ENCODE measurements around the gene ARAP1. TPM values are rescaled to one million over a fixed set of nuclear protein-coding genes. Genes with fewer than 3 reads are reported as not detected.
A peak's percentile ranks its signal among the peaks of the same experiment; 100 is the strongest.

Gene ARAP1
- total RNA-seq, 1 donor = 74.3 TPM

- Histone ChIP-seq H3K9me3 (ENCODE audit: low read depth, low read length) (no peaks in the 10 kb centered on the region), H3K27me3 (ENCODE audit: insufficient read depth, low read length) (no peaks in the 10 kb centered on the region), H3K4me1 (ENCODE audit: insufficient read depth, low read length) (peaks cover 91% of the 10 kb centered on the region), H3K4me3 (ENCODE audit: low read length) (peak overlapping the region; percentile 56)
These were observed 32.2 kb downstream of the ARAP1 start for GRCh38 chr11:72720047-72720446.

- peaks cover 87% of the 10 kb centered on the region for H3K4me1 ChIP-seq (ENCODE audit: insufficient read depth, low read length)
These were observed 32.7 kb downstream of the ARAP1 start for GRCh38 chr11:72719551-72719950.

GRCh38 chr11:72719144-72719543 lies 33.1 kb downstream of the ARAP1 start:
- Histone ChIP-seq H3K4me3 (ENCODE audit: low read length) (peak overlapping the region; percentile 3), H3K27me3 (ENCODE audit: insufficient read depth, low read length) (no peaks in the 10 kb centered on the region)

More at GRCh38 chr11:72719551-72719950, 32.7 kb downstream of the ARAP1 start:
- no peaks in the 10 kb centered on the region for H3K27me3 ChIP-seq (ENCODE audit: insufficient read depth, low read length)
- H3K4me3 ChIP-seq (ENCODE audit: low read length) = peak overlapping the region; percentile 3
- H3K9me3 ChIP-seq (ENCODE audit: low read depth, low read length) = no peaks in the 10 kb centered on the region

GRCh38 chr11:72718101-72718501 lies 34.1 kb downstream of the ARAP1 start:
- Histone ChIP-seq H3K27me3 (ENCODE audit: insufficient read depth, low read length) (no peaks in the 10 kb centered on the region), H3K4me1 (ENCODE audit: insufficient read depth, low read length) (peaks cover 72% of the 10 kb centered on the region), H3K4me3 (ENCODE audit: low read length) (no peak overlapping the region), H3K9me3 (ENCODE audit: low read depth, low read length) (no peaks in the 10 kb centered on the region)

More at GRCh38 chr11:72719144-72719543, 33.1 kb downstream of the ARAP1 start:
- Histone ChIP-seq H3K9me3 (ENCODE audit: low read depth, low read length) (no peaks in the 10 kb centered on the region), H3K4me1 (ENCODE audit: insufficient read depth, low read length) (peaks cover 83% of the 10 kb centered on the region)

- Histone ChIP-seq H3K4me1 (ENCODE audit: insufficient read depth, low read length) (peaks cover 68% of the 10 kb centered on the region), H3K9me3 (ENCODE audit: low read depth, low read length) (no peaks in the 10 kb centered on the region), H3K4me3 (ENCODE audit: low read length) (no peak overlapping the region), H3K27me3 (ENCODE audit: insufficient read depth, low read length) (no peaks in the 10 kb centered on the region)
These were observed 35.3 kb downstream of the ARAP1 start for GRCh38 chr11:72716788-72717435.

GRCh38 chr11:72716290-72716689 lies 35.9 kb downstream of the ARAP1 start:
- Histone ChIP-seq H3K4me1 (ENCODE audit: insufficient read depth, low read length) (peaks cover 62% of the 10 kb centered on the region), H3K9me3 (ENCODE audit: low read depth, low read length) (no peaks in the 10 kb centered on the region), H3K4me3 (ENCODE audit: low read length) (no peak overlapping the region), H3K27me3 (ENCODE audit: insufficient read depth, low read length) (no peaks in the 10 kb centered on the region)

GRCh38 chr11:72712841-72713240 lies 39.4 kb downstream of the ARAP1 start:
- Histone ChIP-seq H3K27me3 (ENCODE audit: insufficient read depth, low read length) (no peaks in the 10 kb centered on the region), H3K4me1 (ENCODE audit: insufficient read depth, low read length) (peaks cover 27% of the 10 kb centered on the region), H3K9me3 (ENCODE audit: low read depth, low read length) (no peaks in the 10 kb centered on the region), H3K4me3 (ENCODE audit: low read length) (no peak overlapping the region)

GRCh38 chr11:72712168-72712751 lies 39.9 kb downstream of the ARAP1 start:
- Histone ChIP-seq H3K27me3 (ENCODE audit: insufficient read depth, low read length) (no peaks in the 10 kb centered on the region), H3K9me3 (ENCODE audit: low read depth, low read length) (no peaks in the 10 kb centered on the region), H3K4me1 (ENCODE audit: insufficient read depth, low read length) (peaks cover 22% of the 10 kb centered on the region), H3K4me3 (ENCODE audit: low read length) (no peak overlapping the region)

GRCh38 chr11:72711141-72711540 lies 41.1 kb downstream of the ARAP1 start:
- no peaks in the 10 kb centered on the region for H3K27me3 ChIP-seq (ENCODE audit: insufficient read depth, low read length)
- no peak overlapping the region for H3K4me3 ChIP-seq (ENCODE audit: low read length)
- H3K9me3 ChIP-seq (ENCODE audit: low read depth, low read length) = no peaks in the 10 kb centered on the region
- H3K4me1 ChIP-seq (ENCODE audit: insufficient read depth, low read length) = peaks cover 11% of the 10 kb centered on the region

GRCh38 chr11:72710278-72710677 lies 41.9 kb downstream of the ARAP1 start:
- Histone ChIP-seq H3K9me3 (ENCODE audit: low read depth, low read length) (no peaks in the 10 kb centered on the region), H3K27me3 (ENCODE audit: insufficient read depth, low read length) (no peaks in the 10 kb centered on the region), H3K4me1 (ENCODE audit: insufficient read depth, low read length) (peaks cover 9% of the 10 kb centered on the region), H3K4me3 (ENCODE audit: low read length) (no peak overlapping the region)

- no peak overlapping the region for H3K4me3 ChIP-seq (ENCODE audit: low read length)
- H3K9me3 ChIP-seq (ENCODE audit: low read depth, low read length) = no peaks in the 10 kb centered on the region
- H3K4me1 ChIP-seq (ENCODE audit: insufficient read depth, low read length) = peaks cover 6% of the 10 kb centered on the region
- no peaks in the 10 kb centered on the region for H3K27me3 ChIP-seq (ENCODE audit: insufficient read depth, low read length)
These were observed 42.5 kb downstream of the ARAP1 start for GRCh38 chr11:72709478-72710238.

GRCh38 chr11:72707032-72707431 lies 45.2 kb downstream of the ARAP1 start:
- Histone ChIP-seq H3K9me3 (ENCODE audit: low read depth, low read length) (no peaks in the 10 kb centered on the region), H3K27me3 (ENCODE audit: insufficient read depth, low read length) (no peaks in the 10 kb centered on the region), H3K4me1 (ENCODE audit: insufficient read depth, low read length) (no peaks in the 10 kb centered on the region), H3K4me3 (ENCODE audit: low read length) (no peak overlapping the region)

- Histone ChIP-seq H3K9me3 (ENCODE audit: low read depth, low read length) (no peaks in the 10 kb centered on the region), H3K27me3 (ENCODE audit: insufficient read depth, low read length) (no peaks in the 10 kb centered on the region), H3K4me1 (ENCODE audit: insufficient read depth, low read length) (no peaks in the 10 kb centered on the region), H3K4me3 (ENCODE audit: low read length) (no peak overlapping the region)
These were observed 45.6 kb downstream of the ARAP1 start for GRCh38 chr11:72706579-72706978.

GRCh38 chr11:72705442-72706365 lies 46.5 kb downstream of the ARAP1 start:
- Histone ChIP-seq H3K9me3 (ENCODE audit: low read depth, low read length) (no peaks in the 10 kb centered on the region), H3K4me3 (ENCODE audit: low read length) (no peak overlapping the region), H3K4me1 (ENCODE audit: insufficient read depth, low read length) (no peaks in the 10 kb centered on the region), H3K27me3 (ENCODE audit: insufficient read depth, low read length) (no peaks in the 10 kb centered on the region)

All from mononuclear cell (primary cell).